ENCODE results near the gene GPER1.
A peak's percentile ranks its signal among the peaks of the same experiment; 100 is the strongest.

Gene GPER1

DNA sequence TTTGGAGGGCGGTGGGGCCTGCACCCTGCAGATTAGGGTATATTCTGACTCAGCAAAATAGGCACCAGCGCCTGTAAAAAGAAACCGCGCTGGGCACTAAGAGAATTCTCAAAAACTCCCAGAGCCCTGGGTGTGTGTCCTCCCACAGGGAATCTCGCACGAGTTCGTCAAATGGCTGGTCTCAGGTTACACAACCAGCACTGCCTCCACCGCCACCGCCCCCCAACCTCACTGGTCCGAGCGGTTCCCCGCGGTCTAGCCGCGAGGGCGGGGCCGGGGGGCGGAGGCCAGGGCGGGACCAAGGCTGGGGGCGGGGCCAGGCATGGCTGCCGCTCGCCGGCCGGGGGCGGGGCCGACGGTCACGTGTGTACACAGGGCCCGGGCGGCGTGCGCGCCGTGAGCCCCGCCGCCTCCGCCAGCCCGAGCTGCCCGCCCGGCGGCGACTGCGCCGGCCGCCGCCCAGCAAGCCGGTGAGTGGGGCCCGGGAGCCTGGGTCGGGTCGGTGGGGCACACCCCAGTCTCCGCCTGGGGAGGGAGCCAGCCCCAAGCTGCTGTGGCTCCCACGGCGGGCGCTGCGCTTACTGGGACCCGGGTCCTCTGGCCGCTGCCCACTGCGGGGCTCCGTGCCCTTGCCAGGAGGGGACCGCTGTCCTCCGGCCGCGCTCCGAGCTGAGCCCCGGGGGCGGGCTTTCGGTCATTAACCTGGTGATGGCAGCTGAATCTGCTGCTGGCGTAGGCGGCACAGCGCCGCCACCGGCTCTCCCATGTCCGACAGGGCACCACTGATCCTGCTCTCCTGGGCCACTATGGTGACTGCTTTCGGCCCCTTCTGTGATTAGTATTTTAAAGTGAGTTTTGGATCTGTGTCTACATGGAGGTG lies 43.5 kb upstream of the GPER1 start, which contains the start of gene GPR146:
GPR146 (plus strand) TSS at position 358 of the 880 bp plus-strand sequence. CDS start 12,970 bp downstream, outside the sequence.
- H3K4me3 ChIP-seq (ENCODE audit: low read depth, low read length), result peak within 1 kb of the TSS; percentile 67
- TF ChIP-seq, protein P1, sequence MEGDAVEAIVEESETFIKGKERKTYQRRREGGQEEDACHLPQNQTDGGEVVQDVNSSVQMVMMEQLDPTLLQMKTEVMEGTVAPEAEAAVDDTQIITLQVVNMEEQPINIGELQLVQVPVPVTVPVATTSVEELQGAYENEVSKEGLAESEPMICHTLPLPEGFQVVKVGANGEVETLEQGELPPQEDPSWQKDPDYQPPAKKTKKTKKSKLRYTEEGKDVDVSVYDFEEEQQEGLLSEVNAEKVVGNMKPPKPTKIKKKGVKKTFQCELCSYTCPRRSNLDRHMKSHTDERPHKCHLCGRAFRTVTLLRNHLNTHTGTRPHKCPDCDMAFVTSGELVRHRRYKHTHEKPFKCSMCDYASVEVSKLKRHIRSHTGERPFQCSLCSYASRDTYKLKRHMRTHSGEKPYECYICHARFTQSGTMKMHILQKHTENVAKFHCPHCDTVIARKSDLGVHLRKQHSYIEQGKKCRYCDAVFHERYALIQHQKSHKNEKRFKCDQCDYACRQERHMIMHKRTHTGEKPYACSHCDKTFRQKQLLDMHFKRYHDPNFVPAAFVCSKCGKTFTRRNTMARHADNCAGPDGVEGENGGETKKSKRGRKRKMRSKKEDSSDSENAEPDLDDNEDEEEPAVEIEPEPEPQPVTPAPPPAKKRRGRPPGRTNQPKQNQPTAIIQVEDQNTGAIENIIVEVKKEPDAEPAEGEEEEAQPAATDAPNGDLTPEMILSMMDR (IDR thresholded peaks at IDR 0.05; ENCODE audit: borderline replicate concordance, insufficient read depth, low read depth, low read length), result peak; percentile 69

DNA sequence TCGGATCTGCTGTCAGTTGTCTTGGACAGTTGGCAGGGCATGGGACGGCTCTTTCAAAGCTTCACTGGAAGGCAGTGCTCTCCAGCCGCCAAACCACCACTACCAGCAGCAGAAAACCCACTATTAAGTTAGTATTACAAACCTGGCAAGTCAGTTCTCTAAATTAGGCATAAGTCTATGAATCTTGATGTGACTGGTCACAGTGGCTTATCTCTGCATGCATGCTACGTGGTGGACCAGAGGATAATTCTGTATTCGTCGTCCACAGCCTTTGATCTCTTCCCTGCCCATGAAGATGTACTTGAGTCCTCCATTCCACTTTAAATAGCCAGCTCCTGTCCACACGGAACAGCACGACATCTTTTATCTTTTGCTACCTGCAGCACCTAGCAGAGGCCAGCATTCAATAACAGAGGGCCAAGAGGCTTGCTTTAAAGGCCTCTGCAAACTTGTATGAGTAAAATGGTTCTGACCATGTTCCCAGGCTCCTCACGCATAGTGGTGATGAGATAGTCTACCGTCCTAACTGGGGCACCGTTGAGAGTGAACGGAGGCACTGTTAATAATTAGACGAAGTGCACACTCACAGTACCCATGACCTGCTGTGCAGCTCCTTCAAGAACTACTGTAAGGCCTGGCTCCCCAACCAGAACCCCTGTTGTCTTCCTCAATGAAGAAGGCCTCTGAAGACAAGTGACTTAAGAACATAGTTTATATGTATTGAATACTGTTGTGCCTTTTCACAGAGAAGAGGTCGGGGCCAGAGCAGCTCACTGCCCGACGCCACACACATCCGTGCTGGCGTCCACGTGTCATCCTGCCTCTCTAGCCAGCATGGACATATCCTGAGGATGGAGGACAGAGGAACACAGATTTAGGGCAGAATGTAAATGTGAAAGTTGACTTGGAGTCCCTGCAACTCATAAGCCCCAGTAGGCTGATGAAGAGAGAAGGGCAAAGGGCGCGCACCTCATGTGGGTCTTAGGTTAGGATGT lies 42.5 kb upstream of the GPER1 start:
- peak overlapping the region; percentile 67 for H3K4me3 ChIP-seq (ENCODE audit: low read depth, low read length)
- TF ChIP-seq, protein P1 (IDR thresholded peaks at IDR 0.05; ENCODE audit: borderline replicate concordance, insufficient read depth, low read depth, low read length), result no peak

DNA sequence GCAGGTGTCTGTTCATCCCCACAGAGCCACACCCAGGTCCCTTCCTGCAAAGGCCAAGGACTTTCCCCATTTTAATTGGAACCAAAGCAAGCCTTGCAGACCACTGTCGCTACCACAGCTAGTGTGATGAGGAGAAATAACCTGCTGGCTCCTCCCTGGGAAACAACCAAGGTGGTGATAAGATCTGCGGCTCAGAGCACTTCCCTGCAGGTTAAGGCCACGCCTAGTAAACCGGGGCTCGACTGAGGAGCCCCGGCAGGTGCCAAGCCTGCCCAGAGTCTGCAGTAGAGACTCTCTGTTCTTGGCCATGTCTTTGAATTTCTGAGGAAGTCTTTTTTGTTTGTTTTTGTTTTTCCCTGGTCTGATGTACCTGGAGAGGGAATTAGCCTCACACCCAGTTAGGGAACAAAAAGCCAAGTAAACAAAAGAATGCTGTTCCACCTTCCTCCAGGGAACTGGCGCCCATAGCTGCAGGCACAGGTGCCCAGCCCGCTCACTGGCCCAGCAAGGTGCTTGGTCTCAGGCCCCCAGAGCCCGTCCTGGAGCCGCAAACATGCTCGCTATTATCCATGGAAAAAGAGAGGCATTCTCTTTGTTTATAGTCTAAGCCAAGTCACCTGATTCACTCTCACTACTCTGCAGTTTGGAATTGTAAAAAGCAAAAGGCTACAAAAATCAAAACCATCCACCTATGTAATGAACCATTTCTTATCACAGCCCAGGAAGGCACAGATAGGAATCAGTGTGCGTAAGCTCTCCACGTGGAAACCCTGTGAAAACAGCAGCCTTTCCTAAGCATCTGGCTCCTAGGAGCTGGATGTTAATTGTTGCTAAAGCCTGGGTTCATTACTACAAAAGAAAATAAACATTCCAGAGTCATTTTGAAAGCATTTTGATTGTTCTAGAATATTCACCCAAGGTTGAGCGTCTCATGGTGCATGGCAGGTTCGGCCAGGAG lies 40.9 kb upstream of the GPER1 start:
- no peak overlapping the region for H3K4me3 ChIP-seq (ENCODE audit: low read depth, low read length)
- TF ChIP-seq, protein P1 (IDR thresholded peaks at IDR 0.05; ENCODE audit: borderline replicate concordance, insufficient read depth, low read depth, low read length), result no peak

DNA sequence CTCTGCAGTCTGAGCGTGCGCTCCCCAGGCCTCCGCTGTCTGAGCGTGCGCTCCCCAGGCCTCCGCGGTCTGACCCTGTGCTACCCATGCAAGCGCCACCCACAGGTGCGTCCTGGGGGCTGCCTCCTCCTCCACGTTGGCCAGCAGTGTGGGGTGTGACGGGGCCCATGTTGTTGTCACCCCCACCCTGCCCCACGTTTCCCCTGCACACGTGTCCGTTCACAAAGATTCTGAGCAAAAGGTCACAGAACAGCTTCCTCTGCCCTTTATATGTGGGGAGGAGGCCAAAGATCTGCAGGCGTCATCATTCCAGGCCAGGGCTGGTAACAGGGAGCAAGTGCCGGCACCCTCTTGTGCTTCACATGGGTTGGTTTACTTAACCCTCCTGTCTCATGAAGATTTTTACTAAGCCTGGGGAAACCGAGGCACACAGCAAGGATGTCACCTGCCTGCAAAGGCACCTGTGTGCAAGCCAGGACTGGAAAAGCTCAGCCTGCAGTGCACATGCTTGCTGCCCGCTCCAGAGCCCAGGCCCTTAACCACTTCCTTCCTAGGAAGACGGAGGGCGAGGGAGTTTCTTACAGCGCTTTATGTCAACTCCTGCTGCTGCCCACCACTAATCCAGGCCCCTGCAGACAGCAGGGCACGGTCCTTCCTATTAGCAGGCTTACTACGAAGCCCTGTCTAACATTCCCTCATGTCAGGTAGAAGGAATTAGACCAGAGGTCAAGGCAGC lies 38.7 kb upstream of the GPER1 start:
- TF ChIP-seq, protein P1 (IDR thresholded peaks at IDR 0.05; ENCODE audit: borderline replicate concordance, insufficient read depth, low read depth, low read length), result no peak
- no peak overlapping the region for H3K4me3 ChIP-seq (ENCODE audit: low read depth, low read length)

DNA sequence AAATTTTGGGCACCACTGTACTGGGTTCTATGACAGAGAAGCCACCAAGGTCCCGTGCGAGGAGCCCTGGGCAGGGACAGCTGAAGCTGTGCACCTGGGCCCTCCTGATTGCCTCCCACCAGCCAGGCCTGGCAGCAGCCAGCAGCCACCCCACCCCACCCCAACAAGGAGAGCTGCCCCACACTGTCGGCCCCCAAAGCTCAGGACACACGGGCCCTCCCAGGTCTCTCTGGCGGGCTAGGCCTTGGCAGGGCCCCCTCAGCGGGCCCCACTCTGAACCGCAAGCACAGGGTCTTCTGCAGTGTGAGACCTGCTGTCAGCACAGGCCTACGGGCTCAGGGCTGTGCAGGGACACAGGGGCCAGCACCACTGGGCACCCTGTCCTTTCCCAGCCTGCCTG lies 38.1 kb upstream of the GPER1 start:
- TF ChIP-seq, protein P1 (IDR thresholded peaks at IDR 0.05; ENCODE audit: borderline replicate concordance, insufficient read depth, low read depth, low read length), result no peak
- no peak overlapping the region for H3K4me3 ChIP-seq (ENCODE audit: low read depth, low read length)

All from GM12875 (cell line).